Medulla oblongata (tissue), 1 donor: Measurements from ENCODE around the gene HBS1L.
A peak's percentile ranks its signal among the peaks of the same experiment; 100 is the strongest.

Source experiments
- DNase-seq: peaks from one replicate; pipeline ENCODE4 v3.0.0-alpha.2; 2015; ENCODE audit errors: extremely low spot score

Gene HBS1L

DNA sequence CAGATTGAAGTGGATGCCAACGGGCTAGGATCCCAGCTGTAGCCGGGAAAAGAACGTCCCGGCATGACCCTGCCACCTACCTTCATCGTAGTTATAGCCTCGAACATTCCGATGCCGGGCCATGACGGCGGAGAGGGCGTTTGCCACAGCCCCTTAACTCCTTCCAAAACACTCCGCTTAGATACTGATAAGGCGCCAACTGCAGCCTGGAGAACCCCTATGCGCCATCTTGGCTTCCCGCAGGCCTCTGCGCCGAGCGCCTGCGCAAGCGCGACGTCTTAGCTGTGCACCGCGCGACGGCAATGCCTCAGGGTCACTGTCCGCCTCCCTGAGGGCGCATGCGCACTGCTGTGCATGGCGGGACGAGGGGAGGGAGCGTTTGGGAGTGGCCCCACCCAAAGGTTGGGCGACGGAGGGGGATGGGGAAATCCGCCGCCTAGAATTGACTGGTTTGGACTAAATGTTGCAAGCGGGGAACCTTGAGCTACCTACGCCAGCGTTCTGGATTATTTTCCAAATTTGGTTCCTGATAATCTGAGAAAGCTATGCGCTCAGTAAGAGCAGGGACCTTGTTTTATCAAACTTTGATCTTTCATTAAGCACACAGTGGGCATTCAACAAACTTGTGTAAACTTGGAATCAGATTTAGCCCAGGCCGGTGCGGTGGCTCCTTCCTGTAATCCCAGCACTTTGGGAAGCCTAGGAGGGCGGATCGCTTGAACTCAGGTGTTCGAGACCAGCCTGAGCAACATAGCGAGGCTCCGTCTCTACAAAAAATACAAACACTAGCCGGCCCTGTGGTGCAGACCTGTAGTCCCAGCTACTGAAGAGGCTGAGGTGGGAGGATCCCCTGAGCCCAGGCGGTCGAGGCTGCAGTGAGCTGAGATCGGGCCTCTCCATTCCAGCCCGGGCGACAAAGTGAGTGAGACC lies at the start of gene HBS1L:
Gene HBS1L, minus strand, starts transcription at position 254 of the 930 bp plus-strand sequence. Its CDS starts 131 bp downstream, at position 123.
- peak; percentile 98 for DNase-seq

- DNase-seq = no peak
These were observed 49.6 kb upstream of the HBS1L start for GRCh38 chr6:135104199-135104598.

GRCh38 chr6:135102191-135102590 lies 47.6 kb upstream of the HBS1L start:
- DNase-seq = no peak

GRCh38 chr6:135097172-135097571 lies 42.5 kb upstream of the HBS1L start:
- DNase-seq = no peak

- no peak for DNase-seq
These were observed 41.9 kb upstream of the HBS1L start for GRCh38 chr6:135096403-135097130.

- DNase-seq = no peak
These were observed 41.1 kb upstream of the HBS1L start for GRCh38 chr6:135095716-135096115.

DNA sequence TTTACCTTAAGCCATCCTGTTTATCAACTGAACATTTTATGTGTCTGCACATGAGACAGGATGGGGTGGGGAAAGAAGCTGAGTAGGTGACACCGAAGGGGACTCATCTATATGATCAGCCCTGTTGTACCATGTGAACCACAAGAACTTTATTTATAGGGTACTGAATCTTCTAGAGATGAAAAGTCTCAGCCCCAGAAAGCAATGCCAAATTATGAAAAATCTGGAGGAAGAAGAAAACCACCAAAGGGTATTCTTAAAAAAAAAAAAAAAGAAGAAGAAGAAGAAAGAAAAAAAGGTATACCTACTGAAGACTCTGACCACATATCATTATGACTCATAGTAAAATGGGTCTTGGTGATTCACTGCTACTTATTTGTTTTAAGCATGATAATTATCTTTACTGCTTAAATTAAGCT lies 39.8 kb upstream of the HBS1L start:
- DNase-seq = no peak

GRCh38 chr6:135093578-135093977 lies 39.0 kb upstream of the HBS1L start:
- DNase-seq = no peak

DNA sequence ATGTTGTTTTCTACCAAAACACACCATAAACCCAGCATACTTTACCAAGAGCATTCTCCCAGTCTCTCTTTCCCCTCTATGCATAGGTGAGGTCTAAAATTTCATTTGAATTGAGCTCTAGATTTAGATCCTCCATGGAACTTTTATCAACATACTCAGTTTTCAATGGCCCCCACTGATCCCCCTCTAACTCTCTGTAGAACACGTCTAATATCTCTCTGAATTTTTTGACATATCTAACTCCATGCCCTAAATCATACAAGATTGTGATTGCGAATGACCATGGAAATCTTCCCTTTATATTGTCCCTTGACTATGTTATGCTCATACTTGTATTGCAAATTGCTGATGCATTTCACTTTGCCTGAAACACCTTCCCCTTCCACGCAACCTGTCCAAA lies 38.1 kb upstream of the HBS1L start:
- no peak for DNase-seq

GRCh38 chr6:135090819-135091218 lies 36.2 kb upstream of the HBS1L start:
- no peak for DNase-seq

DNA sequence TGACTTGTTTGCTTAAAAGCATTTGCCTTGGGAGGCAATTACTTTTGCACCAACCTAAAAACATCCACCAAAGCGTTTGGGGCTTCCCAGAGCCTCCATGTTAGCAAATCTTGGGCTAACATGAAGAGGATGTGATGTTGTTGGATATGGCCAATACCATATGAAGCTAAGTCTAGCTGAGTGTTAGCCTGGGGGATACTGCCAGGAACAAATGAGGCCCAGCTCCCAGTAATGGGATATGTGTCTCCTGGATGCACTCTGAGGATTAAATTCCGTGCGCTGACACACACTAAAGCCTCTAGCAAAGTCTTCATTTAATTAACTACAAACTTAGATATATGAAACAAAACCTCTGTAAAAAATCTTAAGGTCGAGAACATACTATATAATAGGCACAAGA lies 35.3 kb upstream of the HBS1L start:
- no peak for DNase-seq

DNA sequence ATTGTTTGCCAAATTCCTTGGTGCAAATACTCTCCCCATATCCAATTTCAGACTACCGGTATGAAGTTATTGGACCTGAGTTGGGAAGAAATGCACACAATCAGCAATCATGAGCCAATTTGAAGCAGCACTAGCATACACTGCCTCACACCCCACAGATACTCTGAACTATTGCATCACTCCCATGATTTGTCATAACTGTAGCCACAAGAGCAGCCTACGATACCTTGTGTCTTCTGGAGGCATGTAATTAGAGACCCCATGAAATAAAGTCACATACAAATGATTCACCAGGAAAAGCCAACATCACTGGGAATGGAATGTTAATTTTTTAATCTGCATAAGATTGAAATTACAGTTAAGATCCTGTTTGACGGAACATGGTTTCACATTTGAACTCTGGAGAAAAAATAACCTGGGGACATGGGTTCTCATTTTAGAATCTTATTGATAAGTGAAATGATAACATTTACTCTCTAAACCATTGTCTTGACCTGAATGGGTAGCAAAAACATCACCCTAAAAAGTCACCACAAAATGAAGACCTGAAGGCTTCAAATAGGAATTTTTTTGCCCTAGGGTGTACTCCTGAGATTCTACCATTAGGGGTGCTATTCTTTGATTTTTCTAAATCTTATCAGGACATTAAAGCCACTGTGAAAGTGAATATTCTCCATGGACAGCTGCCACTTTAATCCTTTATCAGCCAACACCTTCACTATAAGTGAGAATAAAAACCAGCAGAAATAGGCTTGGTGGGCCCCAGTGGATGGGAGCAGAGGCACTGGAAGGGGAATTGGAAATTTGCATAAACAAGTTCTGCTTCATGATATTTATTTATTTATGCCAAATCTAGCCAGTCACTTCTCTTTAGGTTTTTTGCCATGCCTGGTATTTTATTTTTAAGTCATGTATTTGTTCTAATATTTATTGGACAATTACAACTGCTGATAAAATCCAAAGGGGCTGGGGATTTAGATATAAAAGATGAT lies 34.5 kb upstream of the HBS1L start:
- peak; percentile 13 for DNase-seq

- no peak for DNase-seq
These were observed 33.7 kb upstream of the HBS1L start for GRCh38 chr6:135088281-135088680.

GRCh38 chr6:135087803-135088202 lies 33.2 kb upstream of the HBS1L start:
- no peak for DNase-seq

DNA sequence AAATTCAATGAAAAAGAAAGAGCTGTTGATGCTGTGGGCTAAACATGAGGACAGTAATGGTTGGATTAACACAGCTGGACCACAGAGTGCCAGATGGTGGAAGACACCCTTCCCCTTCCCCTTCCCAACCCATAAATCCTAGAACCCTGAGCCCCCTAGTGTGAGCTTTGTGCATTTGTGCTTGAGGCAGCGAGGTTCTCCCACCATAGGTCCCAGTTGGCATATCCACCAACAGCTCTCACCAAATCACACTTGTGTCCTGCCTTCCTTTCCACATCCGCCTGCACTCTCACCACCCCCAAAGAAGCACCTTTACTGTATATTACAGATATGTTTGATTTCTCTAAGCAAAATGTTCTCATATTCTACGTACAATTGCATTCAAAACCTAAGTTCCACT lies 32.8 kb upstream of the HBS1L start:
- no peak for DNase-seq

- no peak for DNase-seq
These were observed 31.8 kb upstream of the HBS1L start for GRCh38 chr6:135086414-135086764.

GRCh38 chr6:135085700-135086413 lies 31.2 kb upstream of the HBS1L start:
- DNase-seq = no peak

DNA sequence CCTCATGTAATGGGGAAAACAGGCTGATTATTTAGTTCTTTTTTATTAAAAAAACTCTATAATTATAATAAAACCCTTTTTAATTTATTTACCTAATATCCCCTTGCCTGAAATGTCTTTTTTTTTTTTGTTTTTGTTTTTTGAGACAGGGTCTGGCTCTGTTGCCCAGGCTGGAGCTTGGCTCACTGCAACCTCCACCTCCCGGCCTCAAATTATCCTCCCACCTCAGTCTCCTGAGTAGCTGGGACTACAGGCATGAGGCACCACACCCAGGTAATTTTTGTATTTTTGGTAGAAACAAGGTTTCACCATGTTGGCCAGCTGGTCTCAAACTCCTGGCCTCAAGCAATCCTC lies 30.3 kb upstream of the HBS1L start:
- no peak for DNase-seq

DNA sequence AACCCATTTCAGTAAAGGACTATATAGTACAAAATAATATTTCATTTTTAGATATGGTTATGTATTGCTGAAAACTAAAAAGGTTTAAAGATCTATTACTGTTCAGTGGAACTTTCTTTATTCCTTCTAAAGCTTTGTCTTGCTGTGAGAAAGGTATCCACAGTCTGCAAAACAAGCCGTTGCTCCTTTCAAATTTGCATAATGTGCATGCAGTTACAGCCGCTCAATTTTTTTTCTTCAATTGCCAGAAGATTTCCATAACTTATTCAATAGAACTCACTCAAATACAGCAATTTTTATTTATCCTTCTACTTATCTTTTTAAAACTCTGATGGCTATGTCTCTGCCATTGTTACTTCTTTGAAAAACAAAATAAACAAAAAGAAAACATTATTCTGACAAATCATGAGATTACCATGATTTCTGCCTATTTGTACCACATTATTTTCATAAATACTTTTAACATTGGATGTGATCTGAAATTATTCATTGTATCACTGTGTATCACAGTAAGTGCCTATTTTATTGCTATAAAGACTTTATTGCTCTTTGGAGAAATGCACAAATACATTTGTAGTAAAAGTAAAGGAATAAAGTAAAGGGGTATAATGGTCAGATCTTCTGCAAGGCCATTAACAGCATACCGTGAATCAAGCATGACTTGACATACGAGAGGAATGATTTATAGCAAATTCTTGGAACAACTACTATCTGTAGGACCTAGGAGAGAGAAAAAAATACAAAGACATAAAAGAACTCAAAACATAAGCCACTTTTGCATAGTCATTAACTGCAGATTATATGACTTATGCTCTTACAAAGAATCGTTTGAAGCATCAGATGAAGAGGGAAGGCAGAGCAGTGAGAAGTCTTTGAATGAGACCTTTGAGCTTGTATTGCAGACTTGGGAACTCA lies 29.6 kb upstream of the HBS1L start:
- DNase-seq = no peak

DNA sequence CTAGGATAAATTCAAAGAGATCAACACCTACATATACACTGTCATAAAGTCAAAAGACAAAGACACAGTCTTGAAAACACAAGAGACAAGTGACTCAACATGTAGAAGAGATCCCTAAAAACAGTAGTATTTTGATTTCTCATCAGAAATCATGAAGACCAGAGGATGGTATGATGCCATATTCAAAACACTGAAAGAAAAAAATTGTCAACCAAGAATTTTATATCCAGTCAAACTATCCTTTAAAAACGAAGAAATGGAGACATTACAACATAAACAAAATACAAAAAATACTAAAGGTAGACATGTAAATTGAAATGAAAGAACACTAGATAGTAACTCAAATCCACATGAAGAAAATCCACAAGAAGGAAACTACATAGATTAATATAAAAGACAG lies 27.3 kb upstream of the HBS1L start:
- DNase-seq = no peak
